Stimulated activated CD4-positive, alpha-beta T cell treated with anti-CD3 and anti-CD28 coated beads, Interleukin-1b, Interleukin-23, amount 100 ng/mL, for 4 hours (primary cell): ENCODE data around the gene SH3PXD2A.
A peak's percentile ranks its signal among the peaks of the same experiment; 100 is the strongest.

Experiments
- DNase-seq, 2 donors: peaks; one replicate each; pipeline ENCODE4 v3.0.0-alpha.2; 2020; ENCODE audit warnings: low read depth in 2 of 2

SH3PXD2A gene

GRCh38 chr10:103685880-103686669 is 169.3 kb downstream of the SH3PXD2A start:
- peak; percentile 66 to 67 for DNase-seq

GRCh38 chr10:103683851-103684250 is 171.5 kb downstream of the SH3PXD2A start:
- no peak for DNase-seq

GRCh38 chr10:103682631-103683030 is 172.7 kb downstream of the SH3PXD2A start:
- DNase-seq = no peak

GRCh38 chr10:103681617-103682399 is 173.6 kb downstream of the SH3PXD2A start:
- no peak for DNase-seq

- no peak for DNase-seq
Measured at GRCh38 chr10:103680869-103681236, 174.5 kb downstream of the SH3PXD2A start.

GRCh38 chr10:103679096-103679790 is 176.1 kb downstream of the SH3PXD2A start:
- no peak for DNase-seq

GRCh38 chr10:103678178-103678526 is 177.2 kb downstream of the SH3PXD2A start:
- DNase-seq = peak; percentile 70 to 74

GRCh38 chr10:103677486-103678177 is 177.7 kb downstream of the SH3PXD2A start:
- DNase-seq = no peak

GRCh38 chr10:103676851-103677417 is 178.4 kb downstream of the SH3PXD2A start:
- DNase-seq = no peak

GRCh38 chr10:103676058-103676785 is 179.2 kb downstream of the SH3PXD2A start:
- DNase-seq = no peak

GRCh38 chr10:103673606-103674005 is 181.8 kb downstream of the SH3PXD2A start:
- DNase-seq = no peak

GRCh38 chr10:103672345-103672744 is 183.0 kb downstream of the SH3PXD2A start:
- DNase-seq = no peak

- no peak for DNase-seq
Measured at GRCh38 chr10:103671126-103671895, 184.1 kb downstream of the SH3PXD2A start.

- no peak for DNase-seq
Measured at GRCh38 chr10:103669944-103670343, 185.4 kb downstream of the SH3PXD2A start.

GRCh38 chr10:103669243-103669929 is 186.0 kb downstream of the SH3PXD2A start:
- no peak for DNase-seq

GRCh38 chr10:103668351-103669242 is 186.8 kb downstream of the SH3PXD2A start:
- DNase-seq = no peak

GRCh38 chr10:103667356-103667755 is 188.0 kb downstream of the SH3PXD2A start:
- DNase-seq = no peak

GRCh38 chr10:103666762-103667150 is 188.6 kb downstream of the SH3PXD2A start:
- no peak for DNase-seq
